ENCODE measurements around the gene ZNF772.

Gene ZNF772

DNA sequence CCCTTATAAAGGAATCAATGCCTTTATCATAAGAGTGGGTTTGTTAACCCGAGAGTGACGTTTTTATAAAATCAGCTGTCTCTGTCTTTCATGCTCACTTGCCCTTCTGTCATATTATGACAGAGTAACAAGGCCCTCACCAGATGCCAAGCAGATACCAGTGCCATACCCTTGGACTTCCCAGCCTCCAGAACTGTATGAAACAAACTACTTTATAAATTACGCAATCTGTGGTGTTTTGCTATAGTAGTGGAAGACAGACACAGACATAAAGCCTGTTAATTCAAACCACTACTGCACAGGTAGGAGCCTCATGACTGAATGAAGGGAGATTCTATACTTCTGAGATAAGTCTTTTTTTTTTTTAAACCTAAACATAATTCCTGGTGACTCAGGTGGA, 25.1 kb downstream of the ZNF772 start:
- no peak overlapping the region for H3K4me3 ChIP-seq
- TF ChIP-seq, protein P1, sequence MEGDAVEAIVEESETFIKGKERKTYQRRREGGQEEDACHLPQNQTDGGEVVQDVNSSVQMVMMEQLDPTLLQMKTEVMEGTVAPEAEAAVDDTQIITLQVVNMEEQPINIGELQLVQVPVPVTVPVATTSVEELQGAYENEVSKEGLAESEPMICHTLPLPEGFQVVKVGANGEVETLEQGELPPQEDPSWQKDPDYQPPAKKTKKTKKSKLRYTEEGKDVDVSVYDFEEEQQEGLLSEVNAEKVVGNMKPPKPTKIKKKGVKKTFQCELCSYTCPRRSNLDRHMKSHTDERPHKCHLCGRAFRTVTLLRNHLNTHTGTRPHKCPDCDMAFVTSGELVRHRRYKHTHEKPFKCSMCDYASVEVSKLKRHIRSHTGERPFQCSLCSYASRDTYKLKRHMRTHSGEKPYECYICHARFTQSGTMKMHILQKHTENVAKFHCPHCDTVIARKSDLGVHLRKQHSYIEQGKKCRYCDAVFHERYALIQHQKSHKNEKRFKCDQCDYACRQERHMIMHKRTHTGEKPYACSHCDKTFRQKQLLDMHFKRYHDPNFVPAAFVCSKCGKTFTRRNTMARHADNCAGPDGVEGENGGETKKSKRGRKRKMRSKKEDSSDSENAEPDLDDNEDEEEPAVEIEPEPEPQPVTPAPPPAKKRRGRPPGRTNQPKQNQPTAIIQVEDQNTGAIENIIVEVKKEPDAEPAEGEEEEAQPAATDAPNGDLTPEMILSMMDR (IDR thresholded peaks at IDR 0.05), result no peak
- H3K9me3 ChIP-seq, result peaks cover 0 to 88% (median 50%) of the 10 kb centered on the region in 3 donors
- no peak for DNase-seq
- no peaks in the 10 kb centered on the region for H3K4me1 ChIP-seq
- H3K27ac ChIP-seq, result no peak overlapping the region
- H3K36me3 ChIP-seq, result peaks cover 23 to 57% (median 35%) of the 10 kb centered on the region in 3 donors
- H3K27me3 ChIP-seq, result no peaks in the 10 kb centered on the region
- intact Hi-C loops (cut with DNase I; ENCODE audit: low total_unique reads), result no loop called here

DNA sequence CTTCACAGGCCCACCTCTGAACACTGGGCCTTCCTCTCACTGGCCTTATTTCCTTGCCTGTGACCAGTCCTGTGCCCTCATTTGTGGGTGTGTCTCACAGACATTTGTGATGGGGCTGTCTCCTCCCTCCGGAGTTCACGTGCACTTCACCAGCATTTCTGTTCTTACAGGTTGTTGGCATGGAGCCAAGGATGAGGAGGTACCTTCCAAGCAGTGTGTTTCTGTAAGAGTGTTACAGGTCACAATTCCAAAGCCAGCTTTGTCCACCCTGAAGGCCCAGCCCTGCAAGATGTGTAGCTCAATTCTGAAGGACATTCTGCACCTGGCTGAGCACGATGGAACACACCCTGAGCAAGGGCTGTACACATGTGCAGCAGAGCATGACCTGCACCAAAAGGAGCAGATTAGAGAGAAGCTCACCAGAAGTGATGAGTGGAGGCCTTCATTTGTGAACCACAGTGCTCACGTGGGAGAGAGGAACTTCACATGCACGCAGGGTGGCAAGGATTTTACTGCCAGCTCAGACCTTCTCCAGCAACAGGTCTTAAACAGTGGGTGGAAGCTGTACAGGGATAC, 34.2 kb downstream of the ZNF772 start:
- Histone ChIP-seq H3K27me3 (no peaks in the 10 kb centered on the region), H3K36me3 (peaks cover 79 to 84% (median 82%) of the 10 kb centered on the region in 3 donors), H3K4me1 (no peaks in the 10 kb centered on the region), H3K9me3 (peaks cover 7 to 95% (median 70%) of the 10 kb centered on the region in 3 donors), H3K27ac (no peak overlapping the region), H3K4me3 (no peak overlapping the region)
- intact Hi-C loops (cut with DNase I; ENCODE audit: low total_unique reads), result no loop called here
- DNase-seq, result no peak
- TF ChIP-seq, protein P1 (IDR thresholded peaks at IDR 0.05), result no peak

GRCh38 chr19:57441979-57442752, 35.2 kb downstream of the ZNF772 start:
- no peak for DNase-seq
- no peak overlapping the region for H3K27ac ChIP-seq
- no peak overlapping the region for H3K4me3 ChIP-seq
- no peaks in the 10 kb centered on the region for H3K27me3 ChIP-seq
- intact Hi-C loops (cut with DNase I; ENCODE audit: low total_unique reads), result no loop called here
- H3K4me1 ChIP-seq, result no peaks in the 10 kb centered on the region
- H3K9me3 ChIP-seq, result peaks cover 7 to 86% (median 71%) of the 10 kb centered on the region in 3 donors
- TF ChIP-seq, protein P1 (IDR thresholded peaks at IDR 0.05), result no peak
- H3K36me3 ChIP-seq, result peaks cover 79 to 88% (median 85%) of the 10 kb centered on the region in 3 donors

GRCh38 chr19:57438925-57439324, 38.4 kb downstream of the ZNF772 start:
- H3K4me3 ChIP-seq, result no peak overlapping the region
- DNase-seq, result no peak
- no peaks in the 10 kb centered on the region for H3K27me3 ChIP-seq
- H3K27ac ChIP-seq, result no peak overlapping the region
- intact Hi-C loops (cut with DNase I; ENCODE audit: low total_unique reads), result loop anchor here (5.0 kb wide), 1 partner anchor 1122 kb away; no protein-coding TSS in a partner anchor
- TF ChIP-seq, protein P1 (IDR thresholded peaks at IDR 0.05), result no peak
- peaks cover 49 to 63% (median 60%) of the 10 kb centered on the region in 3 donors for H3K36me3 ChIP-seq
- H3K4me1 ChIP-seq, result peaks cover 0 to 20% (median 11%) of the 10 kb centered on the region in 4 donors
- peaks cover 4 to 54% (median 44%) of the 10 kb centered on the region in 3 donors for H3K9me3 ChIP-seq

DNA sequence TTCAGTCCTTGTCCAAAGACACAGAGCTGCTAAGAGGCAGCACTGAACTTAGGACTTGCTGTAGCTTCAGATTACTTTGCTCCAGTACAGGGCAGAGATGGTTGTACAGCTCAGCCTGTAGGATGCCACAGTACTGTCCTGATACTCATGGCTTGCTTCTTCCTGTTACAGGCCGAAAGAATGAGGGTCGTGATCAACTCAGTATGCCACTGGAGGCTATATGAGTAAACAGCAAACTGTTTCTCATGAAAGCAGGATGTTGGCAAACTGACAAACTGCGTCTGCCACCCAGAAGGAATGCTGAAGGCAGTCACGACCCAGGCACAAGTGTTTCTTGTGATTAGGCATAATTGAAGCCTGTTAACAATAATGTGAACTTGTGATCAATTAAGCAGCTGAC, 39.4 kb downstream of the ZNF772 start:
- H3K27ac ChIP-seq, result no peak overlapping the region
- H3K36me3 ChIP-seq, result peaks cover 39 to 53% (median 50%) of the 10 kb centered on the region in 3 donors
- H3K9me3 ChIP-seq, result peaks cover 0 to 44% (median 34%) of the 10 kb centered on the region in 3 donors
- no peaks in the 10 kb centered on the region for H3K27me3 ChIP-seq
- H3K4me3 ChIP-seq, result no peak overlapping the region
- intact Hi-C loops (cut with DNase I; ENCODE audit: low total_unique reads), result loop anchor here (5.0 kb wide), 1 partner anchor 1121 kb away; no protein-coding TSS in a partner anchor
- H3K4me1 ChIP-seq, result peaks cover 0 to 20% (median 11%) of the 10 kb centered on the region in 4 donors
- TF ChIP-seq, protein P1 (IDR thresholded peaks at IDR 0.05), result no peak
- no peak for DNase-seq

Data from tibial artery (tissue), 4 donors.